ENCODE results near the gene ARHGAP18.

ARHGAP18 gene

DNA sequence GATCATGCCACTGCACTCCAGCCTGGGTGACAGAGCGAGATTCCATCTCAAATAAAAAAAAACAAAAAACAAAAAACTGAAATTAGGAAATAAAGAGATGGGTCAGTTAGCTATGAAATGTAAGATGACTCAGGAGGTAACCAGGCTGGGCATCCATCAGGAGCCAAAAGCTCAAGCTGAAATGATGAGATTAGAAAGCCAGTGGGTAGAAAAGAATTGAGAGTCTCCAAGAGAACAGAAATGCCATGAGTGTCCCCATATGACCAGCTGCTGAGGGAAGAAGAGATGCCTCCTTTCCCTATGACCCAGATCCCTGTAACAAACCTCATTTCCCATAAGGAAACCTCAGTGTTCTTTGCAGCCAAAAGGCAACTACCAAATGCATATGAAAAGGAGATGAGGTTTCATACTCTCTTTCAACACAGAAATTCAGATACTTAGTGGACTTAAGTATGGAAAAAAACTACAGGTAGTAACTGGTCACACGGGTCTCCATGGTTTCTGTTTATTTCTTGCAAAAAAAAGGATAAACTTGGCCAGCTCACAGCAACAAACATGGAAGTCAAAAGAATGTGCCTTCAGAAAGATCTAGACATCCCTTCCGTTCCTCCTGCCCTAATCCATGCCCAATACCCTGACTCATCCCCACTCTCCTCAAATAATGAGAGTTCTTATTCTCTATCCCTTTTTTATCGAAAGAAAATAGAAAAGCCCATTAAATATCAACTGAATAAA lies 8.1 kb downstream of the ARHGAP18 start:
- Histone ChIP-seq H3K9ac (ENCODE audit: low read length) (no peak overlapping the region), H4K12ac (ENCODE audit: low read depth, low read length) (no peak overlapping the region), H3K79me1 (ENCODE audit: low read length) (no peaks in the 10 kb centered on the region), H2BK12ac (ENCODE audit: low read length) (no peak overlapping the region), H2AK5ac (ENCODE audit: low read length) (no peak overlapping the region), H4K91ac (ENCODE audit: low read depth, low read length) (no peak overlapping the region), H3K4me3 (ENCODE audit: low read depth, low read length) (no peak overlapping the region), H2BK5ac (ENCODE audit: low read depth, low read length, poor library complexity) (no peak overlapping the region), H2BK120ac (ENCODE audit: insufficient read depth, low read length, poor library complexity) (no peak overlapping the region), H3K4me1 (ENCODE audit: control insufficient read depth in 1 of 2, insufficient read depth in 2 of 2, low read length in 2 of 2) (no peaks in the 10 kb centered on the region), H3K79me2 (ENCODE audit: control insufficient read depth, insufficient read depth, low read length, poor library complexity) (no peaks in the 10 kb centered on the region), H3K27ac (ENCODE audit: low read depth, low read length) (no peak overlapping the region), H3K14ac (ENCODE audit: low read length) (no peak overlapping the region), H3K18ac (ENCODE audit: low read length) (no peak overlapping the region), H3K23ac (ENCODE audit: low read length) (no peak overlapping the region), H3K4me2 (ENCODE audit: low read length) (no peak overlapping the region), H3K4ac (ENCODE audit: low read depth, low read length) (no peak overlapping the region), H3K27me3 (ENCODE audit: insufficient read depth, low read length) (no peaks in the 10 kb centered on the region), H4K8ac (ENCODE audit: low read depth, low read length) (no peak overlapping the region), H3K36me3 (ENCODE audit: control insufficient read depth in 1 of 2, insufficient read depth in 2 of 2, low read length in 2 of 2) (no peaks in the 10 kb centered on the region), H3K9me3 (ENCODE audit: insufficient read depth, low read depth, low read length) (no peaks in the 10 kb centered on the region), H2AFZ (ENCODE audit: insufficient read depth, low read length, poor library complexity) (no peak overlapping the region)
- DNase-seq: peak; percentile 37 to 75
- WGBS (ENCODE audit: extremely low coverage, insufficient coverage, insufficient read length): no CpG with 5 or more reads among the region's 4 CpGs

DNA sequence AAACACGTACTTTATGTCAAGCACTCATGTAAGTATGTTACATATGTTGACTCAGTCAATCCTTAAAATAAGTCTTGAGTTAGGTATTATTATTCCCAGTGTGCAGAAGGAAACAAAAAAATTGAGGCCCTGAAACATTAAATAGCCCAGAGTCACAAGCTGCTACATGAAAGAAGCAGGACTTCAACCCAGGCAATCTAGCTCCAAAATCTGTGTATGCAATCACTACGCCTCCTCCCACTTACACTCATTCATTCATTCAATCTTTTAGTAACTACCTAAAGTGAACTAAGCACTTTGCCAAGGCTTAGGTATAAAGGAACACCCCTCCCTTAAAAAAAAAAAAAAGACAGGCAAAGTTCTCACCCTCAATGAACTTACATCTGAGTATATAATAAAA lies 9.3 kb downstream of the ARHGAP18 start:
- Histone ChIP-seq H2BK120ac (ENCODE audit: insufficient read depth, low read length, poor library complexity) (no peak overlapping the region), H2BK12ac (ENCODE audit: low read length) (no peak overlapping the region), H2AFZ (ENCODE audit: insufficient read depth, low read length, poor library complexity) (no peak overlapping the region), H3K4me3 (ENCODE audit: low read depth, low read length) (no peak overlapping the region), H2BK5ac (ENCODE audit: low read depth, low read length, poor library complexity) (no peak overlapping the region), H3K27ac (ENCODE audit: low read depth, low read length) (no peak overlapping the region), H3K79me1 (ENCODE audit: low read length) (no peaks in the 10 kb centered on the region), H3K79me2 (ENCODE audit: control insufficient read depth, insufficient read depth, low read length, poor library complexity) (no peaks in the 10 kb centered on the region), H3K23ac (ENCODE audit: low read length) (no peak overlapping the region), H3K9me3 (ENCODE audit: insufficient read depth, low read depth, low read length) (no peaks in the 10 kb centered on the region), H3K4me1 (ENCODE audit: control insufficient read depth in 1 of 2, insufficient read depth in 2 of 2, low read length in 2 of 2) (no peaks in the 10 kb centered on the region), H3K27me3 (ENCODE audit: insufficient read depth, low read length) (no peaks in the 10 kb centered on the region), H2AK5ac (ENCODE audit: low read length) (no peak overlapping the region), H3K14ac (ENCODE audit: low read length) (no peak overlapping the region), H3K36me3 (ENCODE audit: control insufficient read depth in 1 of 2, insufficient read depth in 2 of 2, low read length in 2 of 2) (no peaks in the 10 kb centered on the region), H3K4me2 (ENCODE audit: low read length) (no peak overlapping the region), H3K18ac (ENCODE audit: low read length) (no peak overlapping the region), H4K12ac (ENCODE audit: low read depth, low read length) (no peak overlapping the region), H4K8ac (ENCODE audit: low read depth, low read length) (no peak overlapping the region), H4K91ac (ENCODE audit: low read depth, low read length) (no peak overlapping the region), H3K4ac (ENCODE audit: low read depth, low read length) (no peak overlapping the region), H3K9ac (ENCODE audit: low read length) (no peak overlapping the region)
- no CpG with 5 or more reads among the region's 2 CpGs for WGBS (ENCODE audit: extremely low coverage, insufficient coverage, insufficient read length)
- no peak for DNase-seq

- no peaks in the 10 kb centered on the region for H3K79me1 ChIP-seq (ENCODE audit: low read length)
- H3K23ac ChIP-seq (ENCODE audit: low read length): no peak overlapping the region
- H3K4me2 ChIP-seq (ENCODE audit: low read length): no peak overlapping the region
- no peak for DNase-seq
- H2AK5ac ChIP-seq (ENCODE audit: low read length): no peak overlapping the region
- no peak overlapping the region for H3K9ac ChIP-seq (ENCODE audit: low read length)
- no peaks in the 10 kb centered on the region for H3K9me3 ChIP-seq (ENCODE audit: insufficient read depth, low read depth, low read length)
- no peak overlapping the region for H3K4me3 ChIP-seq (ENCODE audit: low read depth, low read length)
- H3K18ac ChIP-seq (ENCODE audit: low read length): no peak overlapping the region
- no peaks in the 10 kb centered on the region for H3K79me2 ChIP-seq (ENCODE audit: control insufficient read depth, insufficient read depth, low read length, poor library complexity)
- no peaks in the 10 kb centered on the region for H3K4me1 ChIP-seq (ENCODE audit: control insufficient read depth in 1 of 2, insufficient read depth in 2 of 2, low read length in 2 of 2)
- H4K12ac ChIP-seq (ENCODE audit: low read depth, low read length): no peak overlapping the region
- H2BK12ac ChIP-seq (ENCODE audit: low read length): no peak overlapping the region
- no CpG with 5 or more reads among the region's 2 CpGs for WGBS (ENCODE audit: extremely low coverage, insufficient coverage, insufficient read length)
- H3K4ac ChIP-seq (ENCODE audit: low read depth, low read length): no peak overlapping the region
- H2BK5ac ChIP-seq (ENCODE audit: low read depth, low read length, poor library complexity): no peak overlapping the region
- H4K91ac ChIP-seq (ENCODE audit: low read depth, low read length): no peak overlapping the region
- H3K27ac ChIP-seq (ENCODE audit: low read depth, low read length): no peak overlapping the region
- no peaks in the 10 kb centered on the region for H3K36me3 ChIP-seq (ENCODE audit: control insufficient read depth in 1 of 2, insufficient read depth in 2 of 2, low read length in 2 of 2)
- H4K8ac ChIP-seq (ENCODE audit: low read depth, low read length): no peak overlapping the region
- H2BK120ac ChIP-seq (ENCODE audit: insufficient read depth, low read length, poor library complexity): no peak overlapping the region
- H2AFZ ChIP-seq (ENCODE audit: insufficient read depth, low read length, poor library complexity): no peak overlapping the region
- no peaks in the 10 kb centered on the region for H3K27me3 ChIP-seq (ENCODE audit: insufficient read depth, low read length)
- no peak overlapping the region for H3K14ac ChIP-seq (ENCODE audit: low read length)
Observed at GRCh38 chr6:129699659-129700058, 10.3 kb downstream of the ARHGAP18 start.

DNA sequence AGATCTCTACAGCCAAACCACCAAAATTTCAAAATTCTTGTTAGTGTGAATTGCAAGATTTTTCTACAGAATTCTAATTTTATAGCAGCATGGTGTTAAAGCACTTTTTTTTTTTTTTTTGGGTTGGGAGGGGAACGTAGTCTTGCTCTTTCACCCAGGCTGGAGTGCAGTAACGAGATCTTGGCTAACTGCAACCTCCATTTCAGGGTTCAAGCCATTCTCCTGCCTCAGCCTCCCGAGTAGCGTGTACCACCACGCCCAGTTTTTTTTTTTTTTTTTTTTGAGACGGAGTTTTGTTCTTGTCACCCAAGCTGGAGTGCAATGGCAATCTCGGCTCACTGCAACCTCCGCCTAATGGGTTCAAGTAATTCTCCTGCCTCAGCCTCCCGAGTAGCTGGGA lies 11.5 kb downstream of the ARHGAP18 start:
- H2BK5ac ChIP-seq (ENCODE audit: low read depth, low read length, poor library complexity): no peak overlapping the region
- H4K91ac ChIP-seq (ENCODE audit: low read depth, low read length): no peak overlapping the region
- H2AFZ ChIP-seq (ENCODE audit: insufficient read depth, low read length, poor library complexity): no peak overlapping the region
- no peak overlapping the region for H3K14ac ChIP-seq (ENCODE audit: low read length)
- H3K4me1 ChIP-seq (ENCODE audit: control insufficient read depth in 1 of 2, insufficient read depth in 2 of 2, low read length in 2 of 2): no peaks in the 10 kb centered on the region
- H3K4me3 ChIP-seq (ENCODE audit: low read depth, low read length): no peak overlapping the region
- no peaks in the 10 kb centered on the region for H3K9me3 ChIP-seq (ENCODE audit: insufficient read depth, low read depth, low read length)
- H3K4ac ChIP-seq (ENCODE audit: low read depth, low read length): no peak overlapping the region
- H2AK5ac ChIP-seq (ENCODE audit: low read length): no peak overlapping the region
- H3K79me2 ChIP-seq (ENCODE audit: control insufficient read depth, insufficient read depth, low read length, poor library complexity): no peaks in the 10 kb centered on the region
- H3K79me1 ChIP-seq (ENCODE audit: low read length): peaks cover under 1% of the 10 kb centered on the region
- H3K23ac ChIP-seq (ENCODE audit: low read length): no peak overlapping the region
- no peak overlapping the region for H3K27ac ChIP-seq (ENCODE audit: low read depth, low read length)
- no peak overlapping the region for H2BK120ac ChIP-seq (ENCODE audit: insufficient read depth, low read length, poor library complexity)
- WGBS (ENCODE audit: extremely low coverage, insufficient coverage, insufficient read length): no CpG with 5 or more reads among the region's 9 CpGs
- H3K18ac ChIP-seq (ENCODE audit: low read length): no peak overlapping the region
- H2BK12ac ChIP-seq (ENCODE audit: low read length): no peak overlapping the region
- no peaks in the 10 kb centered on the region for H3K36me3 ChIP-seq (ENCODE audit: control insufficient read depth in 1 of 2, insufficient read depth in 2 of 2, low read length in 2 of 2)
- H3K27me3 ChIP-seq (ENCODE audit: insufficient read depth, low read length): no peaks in the 10 kb centered on the region
- H3K4me2 ChIP-seq (ENCODE audit: low read length): no peak overlapping the region
- DNase-seq: no peak
- H4K8ac ChIP-seq (ENCODE audit: low read depth, low read length): no peak overlapping the region
- no peak overlapping the region for H3K9ac ChIP-seq (ENCODE audit: low read length)
- H4K12ac ChIP-seq (ENCODE audit: low read depth, low read length): no peak overlapping the region

Data from trophoblast cell (in vitro differentiated cells and primary cell).